ENCODE measurements around the gene MSLN.

DNA sequence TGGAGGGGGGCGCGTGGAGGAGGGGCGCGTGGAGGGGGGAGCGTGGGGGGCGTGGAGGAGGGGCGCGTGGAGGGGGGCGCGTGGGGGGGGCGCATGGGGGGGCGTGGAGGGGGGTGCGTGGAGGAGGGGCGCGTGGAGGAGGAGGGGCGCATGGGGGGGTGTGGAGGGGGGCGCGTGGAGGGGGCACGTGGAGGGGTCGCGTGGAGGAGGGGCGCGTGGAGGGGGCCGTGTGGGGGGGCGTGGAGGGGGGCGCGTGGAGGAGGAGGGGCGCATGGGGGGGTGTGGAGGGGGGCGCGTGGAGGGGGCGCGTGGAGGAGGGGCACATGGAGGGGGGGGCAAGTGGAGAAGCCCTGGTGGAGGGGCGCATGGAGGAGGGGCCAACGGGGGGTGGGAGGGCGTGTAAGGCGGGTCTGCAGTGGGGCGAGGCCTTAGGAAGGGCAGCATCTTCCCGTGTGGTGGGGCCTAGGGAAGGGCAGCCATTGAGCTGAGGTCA lies 7.3 kb downstream of the MSLN start:
- TF ChIP-seq, protein P1, sequence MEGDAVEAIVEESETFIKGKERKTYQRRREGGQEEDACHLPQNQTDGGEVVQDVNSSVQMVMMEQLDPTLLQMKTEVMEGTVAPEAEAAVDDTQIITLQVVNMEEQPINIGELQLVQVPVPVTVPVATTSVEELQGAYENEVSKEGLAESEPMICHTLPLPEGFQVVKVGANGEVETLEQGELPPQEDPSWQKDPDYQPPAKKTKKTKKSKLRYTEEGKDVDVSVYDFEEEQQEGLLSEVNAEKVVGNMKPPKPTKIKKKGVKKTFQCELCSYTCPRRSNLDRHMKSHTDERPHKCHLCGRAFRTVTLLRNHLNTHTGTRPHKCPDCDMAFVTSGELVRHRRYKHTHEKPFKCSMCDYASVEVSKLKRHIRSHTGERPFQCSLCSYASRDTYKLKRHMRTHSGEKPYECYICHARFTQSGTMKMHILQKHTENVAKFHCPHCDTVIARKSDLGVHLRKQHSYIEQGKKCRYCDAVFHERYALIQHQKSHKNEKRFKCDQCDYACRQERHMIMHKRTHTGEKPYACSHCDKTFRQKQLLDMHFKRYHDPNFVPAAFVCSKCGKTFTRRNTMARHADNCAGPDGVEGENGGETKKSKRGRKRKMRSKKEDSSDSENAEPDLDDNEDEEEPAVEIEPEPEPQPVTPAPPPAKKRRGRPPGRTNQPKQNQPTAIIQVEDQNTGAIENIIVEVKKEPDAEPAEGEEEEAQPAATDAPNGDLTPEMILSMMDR (optimal IDR thresholded peaks at IDR 0.05 in 1 of 3, IDR thresholded peaks at IDR 0.05 in 1 of 3, conservative IDR thresholded peaks at IDR 0.05 in 1 of 3; ENCODE audit: extremely low read depth in 1 of 3, insufficient read depth in 2 of 3, low read length in 3 of 3), result no peak
- no peak for TF ChIP-seq EZH2 (IDR thresholded peaks at IDR 0.05; ENCODE audit: low read length)
